ENCODE measurements around the gene MARVELD1. TPM values are rescaled to one million over a fixed set of nuclear protein-coding genes. Genes with fewer than 3 reads are reported as not detected.

Gene MARVELD1
- total RNA-seq, 2 donors from 2014 or later, result 32.8 to 35.3 TPM

- Histone ChIP-seq H3K36me3 (peaks cover 2 to 6% of the 10 kb centered on the region in 2 donors), H3K4me1 (replicated peaks) (no peaks in the 10 kb centered on the region), H3K9me3 (no peaks in the 10 kb centered on the region), H3K4me3 (no peak overlapping the region), H3K27me3 (replicated peaks; ENCODE audit: insufficient read depth) (no peaks in the 10 kb centered on the region), H3K27ac (no peak overlapping the region)
- intact Hi-C loops (cut with DNase I), result loop anchor here (2.0 kb wide), 1 partner anchor 109 kb away; no protein-coding TSS in a partner anchor
- TF ChIP-seq POLR2A (IDR thresholded peaks at IDR 0.05) (no peak), CTCF (IDR thresholded peaks at IDR 0.05) (no peak), POLR2AphosphoS5 (IDR thresholded peaks at IDR 0.05) (no peak)
- WGBS, result 73% methylated on average over 5 of the region's 5 CpGs
- DNase-seq (ENCODE audit: low spot score), result no peak
Measured at GRCh38 chr10:97759946-97760345, 46.4 kb downstream of the MARVELD1 start.

- peaks cover 0 to 6% of the 10 kb centered on the region in 2 donors for H3K36me3 ChIP-seq
- H3K27me3 ChIP-seq (replicated peaks; ENCODE audit: insufficient read depth), result no peaks in the 10 kb centered on the region
- 61% methylated on average over 11 of the region's 11 CpGs for WGBS
- no peaks in the 10 kb centered on the region for H3K4me1 ChIP-seq (replicated peaks)
- intact Hi-C loops (cut with DNase I), result no loop called here
- no peak for TF ChIP-seq POLR2AphosphoS5 (IDR thresholded peaks at IDR 0.05)
- H3K9me3 ChIP-seq, result no peaks in the 10 kb centered on the region
- no peak overlapping the region for H3K4me3 ChIP-seq
- no peak for DNase-seq (ENCODE audit: low spot score)
- H3K27ac ChIP-seq, result no peak overlapping the region
Measured at GRCh38 chr10:97760461-97761257, 47.1 kb downstream of the MARVELD1 start.

- no peak for DNase-seq (ENCODE audit: low spot score)
- H3K36me3 ChIP-seq, result peaks cover 0 to 6% of the 10 kb centered on the region in 2 donors
- H3K9me3 ChIP-seq, result no peaks in the 10 kb centered on the region
- 84% methylated on average over 8 of the region's 8 CpGs for WGBS
- H3K4me3 ChIP-seq, result no peak overlapping the region
- no peaks in the 10 kb centered on the region for H3K4me1 ChIP-seq (replicated peaks)
- intact Hi-C loops (cut with DNase I), result no loop called here
- TF ChIP-seq POLR2A (IDR thresholded peaks at IDR 0.05), result no peak
- no peak for TF ChIP-seq CTCF (IDR thresholded peaks at IDR 0.05)
- no peak for TF ChIP-seq POLR2AphosphoS5 (IDR thresholded peaks at IDR 0.05)
- no peaks in the 10 kb centered on the region for H3K27me3 ChIP-seq (replicated peaks; ENCODE audit: insufficient read depth)
- H3K27ac ChIP-seq, result no peak overlapping the region
Measured at GRCh38 chr10:97761331-97761865, 47.9 kb downstream of the MARVELD1 start.

- no peak for DNase-seq (ENCODE audit: low spot score)
- intact Hi-C loops (cut with DNase I), result no loop called here
- Histone ChIP-seq H3K4me3 (no peak overlapping the region), H3K27ac (no peak overlapping the region), H3K36me3 (peaks cover 0 to 3% of the 10 kb centered on the region in 2 donors), H3K4me1 (replicated peaks) (no peaks in the 10 kb centered on the region), H3K27me3 (replicated peaks; ENCODE audit: insufficient read depth) (no peaks in the 10 kb centered on the region), H3K9me3 (no peaks in the 10 kb centered on the region)
- TF ChIP-seq POLR2A (IDR thresholded peaks at IDR 0.05), result no peak
- TF ChIP-seq POLR2AphosphoS5 (IDR thresholded peaks at IDR 0.05), result no peak
- no peak for TF ChIP-seq CTCF (IDR thresholded peaks at IDR 0.05)
- WGBS, result 88% methylated on average over 10 of the region's 10 CpGs
Measured at GRCh38 chr10:97762056-97762455, 48.5 kb downstream of the MARVELD1 start.

- DNase-seq (ENCODE audit: low spot score), result no peak
- 57% methylated on average over 5 of the region's 5 CpGs for WGBS
- H3K36me3 ChIP-seq, result no peaks in the 10 kb centered on the region
Measured at GRCh38 chr10:97762816-97763215, 49.3 kb downstream of the MARVELD1 start.

More at GRCh38 chr10:97762816-97763215, 49.3 kb downstream of the MARVELD1 start:
- Histone ChIP-seq H3K27me3 (replicated peaks; ENCODE audit: insufficient read depth) (no peaks in the 10 kb centered on the region), H3K27ac (no peak overlapping the region), H3K4me1 (replicated peaks) (no peaks in the 10 kb centered on the region), H3K9me3 (no peaks in the 10 kb centered on the region), H3K4me3 (no peak overlapping the region)
- TF ChIP-seq POLR2AphosphoS5 (IDR thresholded peaks at IDR 0.05) (no peak), CTCF (IDR thresholded peaks at IDR 0.05) (no peak), POLR2A (IDR thresholded peaks at IDR 0.05) (no peak)
- intact Hi-C loops (cut with DNase I), result no loop called here

Measured in prostate gland (tissue), 2 donors.